C1 segment of cervical spinal cord (tissue), 14 donors: ENCODE measurements around the gene BUB3.
"Not testable (repeated sequence)": the region's sequence is repeated elsewhere in the genome, so short reads cannot be mapped to it uniquely, and the experiment has no call there.

Experiments used
- DNase-seq, 14 donors: peaks; one replicate each; lab custom pipeline; 2025; lab: John Stamatoyannopoulos, UW

Gene BUB3

DNA sequence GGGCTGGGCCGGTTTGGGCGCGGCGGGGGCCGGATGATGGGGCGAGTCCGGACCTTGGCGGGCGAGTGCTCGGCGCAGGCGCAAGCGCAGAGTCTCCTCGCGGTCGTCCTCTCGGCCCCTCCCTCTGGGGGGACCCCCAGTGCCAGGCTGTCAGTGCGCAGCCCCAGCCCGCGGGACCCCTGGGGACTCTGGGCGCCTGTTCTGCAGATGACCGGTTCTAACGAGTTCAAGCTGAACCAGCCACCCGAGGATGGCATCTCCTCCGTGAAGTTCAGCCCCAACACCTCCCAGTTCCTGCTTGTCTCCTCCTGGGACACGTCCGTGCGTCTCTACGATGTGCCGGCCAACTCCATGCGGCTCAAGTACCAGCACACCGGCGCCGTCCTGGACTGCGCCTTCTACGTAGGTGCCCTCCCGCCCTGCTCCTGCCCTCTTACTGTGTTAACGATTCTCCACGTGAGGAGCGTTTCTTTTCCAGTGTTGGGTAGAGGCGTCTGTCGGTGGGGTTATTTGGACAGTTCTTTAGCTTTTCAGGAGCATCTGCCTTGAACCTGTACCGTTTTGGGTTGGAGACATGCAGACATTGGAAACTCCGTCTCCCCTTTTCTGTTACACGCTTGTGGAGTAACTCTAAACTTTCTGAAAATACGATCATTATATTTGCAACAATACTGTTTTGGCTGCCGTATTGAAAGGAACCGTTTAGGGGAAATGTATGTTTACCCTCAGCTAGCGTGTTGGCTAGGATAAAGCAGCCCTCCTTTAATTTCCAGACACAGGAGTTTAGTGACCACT, 706 bp downstream of the BUB3 start:
- DNase-seq, result peak in 9 of 14 donors; percentile 41 to 77 (median 61)

DNA sequence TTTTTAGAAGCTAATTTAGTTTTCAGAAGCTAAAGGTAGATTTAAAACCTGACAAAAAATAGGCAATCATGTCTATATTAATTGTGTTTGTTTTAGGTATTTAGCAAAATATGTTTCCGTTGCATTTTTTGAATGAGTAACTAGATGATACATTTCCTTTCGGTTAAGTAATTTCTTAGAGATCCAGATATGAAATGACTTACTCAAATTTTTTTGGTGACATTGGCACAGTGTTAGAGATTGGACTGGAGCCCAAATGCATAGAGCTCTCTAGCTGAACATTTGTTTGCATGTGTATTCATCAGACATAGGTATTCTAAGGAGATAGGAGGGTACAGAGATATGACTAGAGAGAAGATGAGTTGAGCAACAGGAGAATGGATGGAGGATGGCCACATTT, 1.9 kb downstream of the BUB3 start:
- DNase-seq, result no peak

GRCh38 chr10:123157210-123157609, 3.0 kb downstream of the BUB3 start:
- DNase-seq, result no peak

DNA sequence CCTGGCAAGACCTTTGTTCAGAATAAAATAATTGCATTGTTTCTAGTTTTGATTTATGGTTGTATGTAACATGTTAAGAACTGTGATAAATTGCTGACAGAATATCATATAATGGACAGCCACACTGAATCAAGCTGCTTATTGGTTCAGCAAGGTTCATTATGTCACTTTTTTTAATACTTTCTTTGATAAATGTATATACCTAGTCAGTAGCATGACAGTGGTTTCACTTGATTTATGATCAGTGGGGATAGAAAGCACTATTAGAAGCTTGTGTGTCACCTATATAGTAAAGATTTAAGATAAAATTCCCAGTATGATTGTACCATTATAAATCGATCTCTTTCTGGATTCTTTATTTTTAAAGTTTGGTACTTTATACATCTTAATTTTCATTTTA, 4.5 kb downstream of the BUB3 start:
- no peak for DNase-seq

DNA sequence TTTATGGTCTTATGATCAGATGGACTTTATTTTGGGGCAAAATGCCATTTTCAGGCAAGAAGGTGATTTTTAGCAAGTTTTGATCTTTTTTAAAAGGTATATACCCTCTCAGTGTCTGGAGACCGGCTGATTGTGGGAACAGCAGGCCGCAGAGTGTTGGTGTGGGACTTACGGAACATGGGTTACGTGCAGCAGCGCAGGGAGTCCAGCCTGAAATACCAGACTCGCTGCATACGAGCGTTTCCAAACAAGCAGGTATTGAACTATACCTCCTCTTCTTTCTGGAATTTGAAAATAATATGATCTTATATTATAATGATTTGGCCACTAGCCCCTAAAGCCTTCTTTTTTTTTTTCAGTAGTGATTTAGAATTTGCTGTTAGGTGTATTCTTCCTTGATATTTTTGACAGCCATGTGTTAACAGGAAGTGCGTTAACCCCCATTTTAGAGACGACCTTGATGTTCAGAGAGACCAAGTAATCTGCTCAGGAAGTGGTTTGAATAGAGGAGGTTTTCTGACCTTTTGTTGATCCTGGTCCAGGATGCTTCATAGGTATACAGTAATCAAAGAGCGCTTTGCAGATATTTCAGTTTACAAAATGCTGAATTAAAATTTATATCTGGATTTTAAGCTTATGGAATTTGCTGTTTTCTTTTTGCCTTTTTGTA, 6.2 kb downstream of the BUB3 start:
- DNase-seq, result no peak

DNA sequence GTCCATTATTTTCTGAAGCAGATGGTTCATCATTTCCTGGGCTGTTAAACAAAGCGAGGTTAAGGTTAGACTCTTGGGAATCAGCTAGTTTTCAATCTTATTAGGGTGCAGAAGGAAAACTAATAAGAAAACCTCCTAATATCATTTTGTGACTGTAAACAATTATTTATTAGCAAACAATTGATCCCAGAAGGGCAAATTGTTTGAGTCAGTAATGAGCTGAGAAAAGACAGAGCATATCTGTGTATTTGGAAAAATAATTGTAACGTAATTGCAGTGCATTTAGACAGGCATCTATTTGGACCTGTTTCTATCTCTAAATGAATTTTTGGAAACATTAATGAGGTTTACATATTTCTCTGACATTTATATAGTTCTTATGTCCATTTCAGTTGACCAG, 10.1 kb downstream of the BUB3 start:
- DNase-seq, result no peak

GRCh38 chr10:123165445-123166072, 11.4 kb downstream of the BUB3 start:
- no peak for DNase-seq

- DNase-seq, result no peak
Observed at GRCh38 chr10:123166618-123167017, 12.4 kb downstream of the BUB3 start.

GRCh38 chr10:123170961-123171360, 16.8 kb downstream of the BUB3 start:
- DNase-seq, result no peak

DNA sequence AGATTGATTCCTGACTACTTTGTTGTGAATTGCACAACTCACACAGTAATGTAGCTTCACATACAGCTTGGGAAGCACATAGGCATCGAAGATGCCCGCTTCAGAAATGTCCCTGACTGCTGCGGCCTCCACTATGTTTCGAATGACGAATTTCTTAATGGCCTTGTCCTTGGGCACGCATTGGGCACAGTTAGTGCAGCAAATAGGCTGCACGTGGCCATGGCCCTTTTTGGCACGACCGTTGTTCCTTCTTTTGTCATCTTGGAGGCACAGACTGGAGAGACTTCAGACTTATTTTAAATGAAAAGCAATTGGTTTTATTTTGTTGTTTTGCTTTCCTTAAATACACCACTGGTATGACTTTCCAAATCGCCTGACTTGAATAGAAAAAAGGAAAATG, 17.4 kb downstream of the BUB3 start:
- DNase-seq, result not testable (repeated sequence)

DNA sequence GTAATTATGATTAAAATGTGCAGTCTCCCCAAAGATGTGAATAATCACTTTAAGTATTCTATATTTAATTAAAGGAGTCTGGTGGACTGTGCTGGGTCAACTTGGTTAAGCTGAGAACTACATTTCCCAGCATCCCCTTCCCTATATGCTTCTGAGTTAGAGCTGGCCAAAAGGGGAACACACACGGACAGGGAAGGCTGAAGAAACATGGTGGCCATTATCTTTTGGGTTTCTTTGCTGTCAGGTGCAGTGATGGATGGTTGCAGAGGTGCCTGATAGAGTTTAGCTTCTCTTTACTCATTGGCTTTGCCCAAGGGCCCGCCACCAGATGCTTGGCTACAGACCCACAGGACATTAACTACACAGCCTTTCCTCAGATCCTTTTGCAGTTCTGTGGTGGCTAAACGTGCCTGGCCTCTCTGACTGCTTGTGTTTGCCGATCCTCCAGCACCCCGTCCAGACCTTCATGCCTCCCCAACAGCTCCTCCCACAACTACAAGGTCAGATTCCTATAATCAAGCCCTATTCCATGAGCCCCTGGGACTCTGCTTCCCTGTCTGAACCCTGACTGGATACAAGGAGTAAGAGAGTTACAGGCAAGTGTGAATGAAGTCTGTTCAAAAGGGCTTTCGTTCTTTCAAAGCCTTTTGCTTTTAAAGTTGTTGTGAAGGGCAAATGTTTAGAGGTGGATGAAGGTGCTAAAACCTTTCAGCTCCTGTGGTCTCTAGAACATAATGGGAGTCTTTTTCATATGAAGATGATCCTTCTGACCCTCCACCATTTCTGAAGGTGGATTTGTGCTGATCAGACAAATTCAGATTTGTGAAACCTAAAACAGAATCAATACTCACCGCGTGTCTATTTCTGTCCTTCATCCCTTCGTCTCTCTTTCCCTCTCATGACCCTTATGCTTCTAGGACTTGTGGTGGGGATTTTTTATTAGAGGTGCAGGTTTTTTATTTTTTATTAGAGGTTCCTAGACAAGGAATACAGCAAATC, 21.5 kb downstream of the BUB3 start:
- no peak for DNase-seq

DNA sequence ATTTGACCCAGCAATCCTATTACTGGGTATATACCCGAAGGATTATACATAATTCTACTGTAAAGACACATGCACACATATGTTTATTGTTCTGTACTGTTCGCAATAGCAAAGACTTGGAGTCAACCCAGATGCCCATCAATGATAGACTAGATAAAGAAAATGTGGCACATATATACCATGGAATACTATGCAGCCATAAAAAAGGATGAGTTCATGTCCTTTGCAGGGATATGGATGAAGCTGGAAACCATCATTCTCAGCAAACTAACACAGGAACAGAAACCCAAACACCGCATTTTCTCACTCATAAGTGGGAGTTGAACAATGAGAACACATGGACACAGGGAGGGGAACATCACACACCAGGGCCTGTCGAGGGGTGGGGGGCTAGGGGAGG, 24.2 kb downstream of the BUB3 start:
- not testable (repeated sequence) for DNase-seq

DNA sequence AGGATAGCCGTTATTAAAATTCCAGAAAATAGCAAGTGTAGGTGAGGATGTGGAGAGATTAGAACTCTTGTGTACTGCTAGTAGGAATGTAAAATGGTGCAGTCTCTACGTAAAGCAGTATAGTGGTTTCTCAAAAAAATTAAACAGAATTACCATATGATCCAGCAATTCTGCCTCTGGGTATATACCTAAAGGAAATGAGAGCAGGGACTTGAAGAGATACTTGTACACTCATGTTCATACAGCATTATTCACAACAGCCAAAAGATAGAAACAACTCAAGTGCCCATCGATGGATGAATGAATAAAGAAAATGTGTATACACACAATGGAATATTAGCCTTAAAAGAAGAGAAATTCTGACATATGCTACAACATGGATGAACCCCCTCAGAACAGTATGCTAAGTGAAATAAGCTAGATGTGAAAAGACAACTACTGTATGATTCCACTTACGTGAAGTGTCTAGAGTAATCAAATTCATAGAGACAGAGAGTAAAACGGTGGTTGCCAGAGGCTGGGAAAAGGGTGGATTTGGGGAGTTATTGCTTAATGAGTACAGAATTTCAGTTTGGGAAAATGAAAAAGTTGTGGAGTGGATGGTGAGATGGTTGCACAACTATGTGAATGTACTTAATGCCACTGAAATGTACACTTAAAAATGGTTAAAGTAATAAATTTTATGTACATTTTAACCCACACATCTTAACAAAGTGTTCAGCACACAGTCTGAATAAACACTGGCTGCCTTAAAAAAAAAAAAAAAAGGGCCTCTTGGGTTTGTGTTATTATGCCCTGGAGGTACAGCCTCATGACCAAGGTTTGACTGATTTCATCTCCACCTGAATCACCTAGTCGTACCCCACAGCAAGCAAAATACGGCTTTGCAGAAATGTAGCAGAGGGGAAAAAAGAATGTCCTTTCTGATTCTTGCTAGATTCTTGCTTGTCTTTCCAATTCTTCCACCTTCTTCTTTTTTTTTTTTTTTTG, 26.2 kb downstream of the BUB3 start:
- no peak for DNase-seq

DNA sequence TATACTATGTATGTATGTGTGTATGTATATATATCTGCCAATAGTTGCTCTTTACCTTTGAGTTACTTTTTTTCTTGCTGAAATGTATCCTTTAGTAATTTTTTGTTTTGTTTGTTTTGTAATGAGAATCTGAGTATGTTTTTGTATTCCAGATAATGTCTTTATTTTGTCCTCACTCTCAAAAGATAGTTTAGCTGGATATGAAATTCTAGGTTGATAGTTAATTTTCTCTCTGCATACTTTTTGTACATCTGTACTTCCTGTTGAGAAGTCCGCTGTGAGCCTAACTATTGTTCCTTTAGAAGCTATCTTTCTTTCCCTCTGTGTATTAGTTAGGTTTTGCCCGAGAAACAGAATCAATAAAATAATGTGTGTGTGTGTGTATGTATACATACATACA, 29.5 kb downstream of the BUB3 start:
- no peak for DNase-seq

GRCh38 chr10:123187781-123188180, 33.6 kb downstream of the BUB3 start:
- DNase-seq, result no peak

DNA sequence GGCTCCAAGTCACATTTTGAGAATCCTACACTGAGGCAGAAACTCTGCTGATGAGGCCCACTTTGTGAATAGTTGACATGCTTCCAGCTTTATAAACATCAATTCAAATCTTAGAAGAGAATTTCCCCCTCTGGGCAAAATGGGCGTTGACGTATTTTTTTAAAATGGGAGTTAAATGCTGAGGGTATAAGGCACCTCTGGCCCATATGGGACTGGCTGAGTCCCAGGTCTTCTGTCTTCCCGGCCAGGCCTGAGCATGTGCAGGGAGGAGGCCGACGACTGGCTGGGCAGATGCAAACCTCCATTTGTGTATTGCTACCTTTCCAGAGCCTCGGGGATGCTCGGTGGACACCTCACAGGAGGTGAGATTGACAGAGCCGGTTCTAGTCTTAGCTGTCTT, 37.7 kb downstream of the BUB3 start:
- no peak for DNase-seq

DNA sequence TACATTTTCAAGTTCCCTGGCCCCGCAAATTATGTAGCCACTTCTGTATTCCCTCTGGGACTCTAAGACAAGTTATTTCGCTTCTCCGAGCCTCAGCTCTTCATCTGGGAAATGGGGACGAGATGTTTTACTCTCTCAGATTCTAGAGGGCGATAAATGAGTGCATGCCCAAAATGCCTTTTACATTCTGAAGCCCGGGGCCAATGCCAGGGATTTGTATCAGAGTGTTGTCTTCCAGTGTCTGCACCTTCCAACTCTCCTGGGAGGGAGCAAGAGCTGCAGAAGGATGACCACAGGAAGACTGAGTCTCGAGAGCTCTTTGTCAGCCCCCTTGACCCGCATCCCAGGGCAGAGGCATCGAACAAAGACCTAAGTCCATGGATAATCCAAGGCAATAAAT, 39.9 kb downstream of the BUB3 start:
- DNase-seq, result no peak

- DNase-seq, result no peak
Observed at GRCh38 chr10:123200531-123200930, 46.3 kb downstream of the BUB3 start.

DNA sequence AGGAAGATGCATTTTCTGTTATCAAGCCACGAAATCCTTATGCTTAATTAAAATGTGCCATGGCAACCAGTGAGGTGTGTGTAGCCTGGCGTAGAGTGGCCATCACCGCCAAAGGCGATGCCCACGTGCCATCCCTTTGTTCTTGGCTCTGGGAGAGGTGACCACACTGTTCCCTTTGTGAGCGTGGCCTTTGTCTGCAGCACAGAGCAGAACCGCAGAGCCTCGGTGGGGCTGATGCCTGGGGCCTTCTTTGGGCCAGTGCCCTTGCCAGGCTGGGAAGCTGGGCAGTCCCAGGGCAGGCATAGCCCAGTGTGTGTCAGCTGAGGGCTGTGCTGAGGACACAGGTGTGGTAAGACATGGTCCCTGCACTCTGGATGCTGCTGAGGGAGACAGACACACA, 48.3 kb downstream of the BUB3 start:
- DNase-seq, result no peak

GRCh38 chr10:123203393-123204126, 49.4 kb downstream of the BUB3 start:
- no peak for DNase-seq
